Adipocyte (in vitro differentiated cells): ENCODE measurements around the gene C19orf33.

Experiments
- DNase-seq: peaks from one replicate; pipeline ENCODE4 v3.0.0-alpha.2; 2015; ENCODE audit warnings: low read depth
- H3K27me3 ChIP-seq: replicated peaks from 2 replicates; pipeline ENCODE4 v1.7.0; 2013; ENCODE audit warnings: mild to moderate bottlenecking, low read length, moderate library complexity; ENCODE audit not compliant: control insufficient read depth, insufficient read depth
- H3K36me3 ChIP-seq: 2 replicates; pipeline ENCODE4 v1.7.0; 2013; ENCODE audit warnings: low read length, mild to moderate bottlenecking, moderate library complexity; ENCODE audit not compliant: control insufficient read depth, insufficient read depth, severe bottlenecking
- H3K4me1 ChIP-seq: 2 replicates; pipeline ENCODE4 v1.7.0; 2013; ENCODE audit warnings: mild to moderate bottlenecking, low read length, moderate library complexity; ENCODE audit not compliant: control insufficient read depth, insufficient read depth
- H3K4me3 ChIP-seq: 2 replicates; pipeline ENCODE4 v1.7.0; 2013; ENCODE audit warnings: mild to moderate bottlenecking, low read length, moderate library complexity
- H3K9ac ChIP-seq: 2 replicates; pipeline ENCODE4 v1.7.0; 2013; ENCODE audit warnings: mild to moderate bottlenecking, low read length, moderate library complexity
- H3K9me3 ChIP-seq: 2 replicates; pipeline ENCODE4 v1.7.0; 2013; ENCODE audit warnings: mild to moderate bottlenecking, low read length, moderate library complexity; ENCODE audit not compliant: control insufficient read depth

Gene C19orf33

DNA sequence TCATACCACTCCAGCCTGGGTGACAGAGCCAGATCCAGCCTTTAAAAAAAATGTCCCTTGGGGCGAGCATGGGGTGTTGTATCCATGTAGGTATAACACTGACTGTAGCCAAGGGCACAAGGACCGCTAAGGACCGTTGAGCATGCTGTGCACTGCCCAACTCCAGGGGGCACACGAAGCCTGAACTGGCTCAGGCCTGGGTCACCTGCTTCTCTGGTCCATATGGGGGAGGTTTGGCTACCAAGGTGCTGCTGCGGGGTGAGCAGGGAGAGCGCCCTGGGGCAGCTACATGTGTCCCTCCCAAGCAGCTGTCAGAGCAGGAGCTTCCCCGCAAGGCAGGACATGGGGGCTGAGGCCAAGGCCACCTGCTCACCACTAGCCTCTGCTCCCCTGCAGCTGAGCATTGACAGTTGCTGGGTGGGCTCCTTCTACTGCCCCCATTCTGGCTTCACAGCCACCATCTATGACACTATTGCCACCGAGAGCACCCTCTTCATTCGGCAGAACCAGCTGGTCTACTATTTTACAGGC is 47.9 kb downstream of the C19orf33 start:
- Histone ChIP-seq H3K4me1 (no peaks in the 10 kb centered on the region), H3K9me3 (no peaks in the 10 kb centered on the region), H3K27me3 (peaks cover 32% of the 10 kb centered on the region), H3K4me3 (no peak overlapping the region), H3K36me3 (no peaks in the 10 kb centered on the region), H3K9ac (no peak overlapping the region)
- DNase-seq, result no peak

DNA sequence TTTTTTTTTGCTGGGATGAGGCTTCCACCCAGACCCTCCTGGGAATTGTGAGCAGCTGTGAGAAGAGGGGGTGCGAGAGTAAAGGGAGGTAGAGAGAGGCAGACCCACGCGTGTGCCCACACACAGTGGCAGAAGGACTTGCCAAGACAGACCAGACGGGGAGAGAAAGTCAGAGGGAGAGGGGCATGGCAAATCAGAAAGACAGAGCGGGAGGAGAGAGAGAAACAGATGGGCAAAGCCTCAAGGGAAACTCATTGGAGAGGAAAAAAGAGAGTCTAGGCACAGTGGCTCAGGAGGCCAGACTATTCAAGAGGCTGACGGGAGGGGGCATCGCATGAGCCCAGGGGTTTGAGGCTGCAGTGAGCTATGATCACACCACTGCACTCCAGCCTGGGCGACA is 48.6 kb downstream of the C19orf33 start:
- H3K4me3 ChIP-seq, result no peak overlapping the region
- no peaks in the 10 kb centered on the region for H3K9me3 ChIP-seq
- no peaks in the 10 kb centered on the region for H3K4me1 ChIP-seq
- no peak overlapping the region for H3K9ac ChIP-seq
- no peak for DNase-seq
- no peaks in the 10 kb centered on the region for H3K36me3 ChIP-seq
- peaks cover 33% of the 10 kb centered on the region for H3K27me3 ChIP-seq
